ENCODE results near the gene BRD9. TPM values are rescaled to one million over a fixed set of nuclear protein-coding genes. Genes with fewer than 3 reads are reported as not detected.

The BRD9 gene
- total RNA-seq, 6 experiments from 2014 or later = 28.0 to 31.5 (median 31.0) TPM

GRCh38 chr5:886716-887325, 5.8 kb downstream of the BRD9 start:
- Mint-ChIP-seq H3K27me3 (ENCODE audit: insufficient read depth) (peaks cover 7% of the 10 kb centered on the region), H3K4me3 (no peak overlapping the region), H3K4me1 (ENCODE audit: low read depth) (peaks cover 6% of the 10 kb centered on the region), H3K27ac (no peak overlapping the region; the same call in 1 of the 2 replicates), H3K36me3 (ENCODE audit: low read depth) (peaks cover 62% of the 10 kb centered on the region), H3K9me3 (no peaks in the 10 kb centered on the region; the same call in 1 of the 2 replicates)
- DNase-seq = no peak
- TF ChIP-seq CTCF (IDR thresholded peaks at IDR 0.05) = no peak

- Mint-ChIP-seq H3K27ac (no peak overlapping the region), H3K27me3 (ENCODE audit: insufficient read depth) (peaks cover 5% of the 10 kb centered on the region), H3K9me3 (no peaks in the 10 kb centered on the region; the same call in 1 of the 2 replicates), H3K4me1 (ENCODE audit: low read depth) (no peaks in the 10 kb centered on the region; the same call in 1 of the 2 replicates), H3K4me3 (no peak overlapping the region), H3K36me3 (ENCODE audit: low read depth) (peaks cover 62% of the 10 kb centered on the region)
- TF ChIP-seq CTCF (IDR thresholded peaks at IDR 0.05) = no peak
- DNase-seq = no peak
These were observed 6.6 kb downstream of the BRD9 start for GRCh38 chr5:886036-886435.

GRCh38 chr5:885529-885928, 7.1 kb downstream of the BRD9 start:
- Mint-ChIP-seq H3K9me3 (no peaks in the 10 kb centered on the region; the same call in 1 of the 2 replicates), H3K27me3 (ENCODE audit: insufficient read depth) (peaks cover 5% of the 10 kb centered on the region), H3K36me3 (ENCODE audit: low read depth) (peaks cover 65% of the 10 kb centered on the region), H3K27ac (no peak overlapping the region), H3K4me3 (no peak overlapping the region), H3K4me1 (ENCODE audit: low read depth) (no peaks in the 10 kb centered on the region; the same call in 1 of the 2 replicates)
- no peak for TF ChIP-seq CTCF (IDR thresholded peaks at IDR 0.05)
- DNase-seq = no peak

- Mint-ChIP-seq H3K27me3 (ENCODE audit: insufficient read depth) (peaks cover 5% of the 10 kb centered on the region), H3K36me3 (ENCODE audit: low read depth) (peaks cover 65% of the 10 kb centered on the region), H3K9me3 (no peaks in the 10 kb centered on the region; the same call in 1 of the 2 replicates), H3K27ac (no peak overlapping the region), H3K4me3 (no peak overlapping the region), H3K4me1 (ENCODE audit: low read depth) (no peaks in the 10 kb centered on the region; the same call in 1 of the 2 replicates)
- no peak for TF ChIP-seq CTCF (IDR thresholded peaks at IDR 0.05)
- no peak for DNase-seq
These were observed 7.5 kb downstream of the BRD9 start for GRCh38 chr5:885127-885442.

- DNase-seq = no peak
- H3K9me3 Mint-ChIP-seq = no peaks in the 10 kb centered on the region; the same call in 1 of the 2 replicates
- no peak overlapping the region for H3K27ac Mint-ChIP-seq
- no peaks in the 10 kb centered on the region; the same call in 1 of the 2 replicates for H3K4me1 Mint-ChIP-seq (ENCODE audit: low read depth)
- H3K4me3 Mint-ChIP-seq = no peak overlapping the region
- no peak for TF ChIP-seq CTCF (IDR thresholded peaks at IDR 0.05)
- peaks cover 63% of the 10 kb centered on the region for H3K36me3 Mint-ChIP-seq (ENCODE audit: low read depth)
- H3K27me3 Mint-ChIP-seq (ENCODE audit: insufficient read depth) = peaks cover 5% of the 10 kb centered on the region
These were observed 8.1 kb downstream of the BRD9 start for GRCh38 chr5:884345-885126.
